B cell (primary cell): Measurements from ENCODE around the gene TRIO. TPM values are rescaled to one million over a fixed set of nuclear protein-coding genes. Genes with fewer than 3 reads are reported as not detected.

Source experiments
- ATAC-seq: fragments of 200-7000 bp; cut with Tn5 transposase; one replicate; pipeline ENCODE4 v1.10.0; 2021; ENCODE audit warnings: low read depth, mild to moderate bottlenecking, moderate number of reproducible peaks, moderate library complexity
- CTCF ChIA-PET: fragments of 350-600 bp; sonication (Branson Sonifier 250); formaldehyde crosslinking; loops from one replicate; lab custom pipeline; 2021; ENCODE audit warnings: antibody characterized with exemption, inconsistent platforms; lab: Charles Lee
- POLR2A ChIA-PET: fragments of 350-600 bp; sonication (Branson Sonifier 250); formaldehyde crosslinking; loops from one replicate; lab custom pipeline; 2021; ENCODE audit warnings: antibody characterized with exemption; lab: Charles Lee
- DNase-seq: peaks from one replicate; pipeline ENCODE4 v3.0.0; 2013
- H2AFZ ChIP-seq: 2 replicates; pipeline ENCODE4 v1.6.1; 2012; ENCODE audit warnings: mild to moderate bottlenecking, low read depth, low read length; ENCODE audit not compliant: insufficient read depth, poor library complexity, severe bottlenecking
- H3K27ac ChIP-seq, 2 donors: 1 replicate in 1 of 2; 2 replicates in 1 of 2; pipeline ENCODE4 v1.5.1; 2012 to 2013; ENCODE audit warnings: low read length in 2 of 2, mild to moderate bottlenecking in 2 of 2, moderate library complexity in 1 of 2
- H3K27me3 ChIP-seq, 4 experiments: fragments of 200-600 bp in 1 of 4; sonication (generic) in 1 of 4; replicated peaks in 1 of 4; 1 replicate in 2 of 4; 2 replicates in 2 of 4; pipeline versions ENCODE4 v1.6.1 to v1.7.0; 2013 to 2016; ENCODE audit warnings: low read length in 3 of 4, mild to moderate bottlenecking in 2 of 4, mixed read lengths in 1 of 4, moderate library complexity in 1 of 4; ENCODE audit not compliant: insufficient read depth in 4 of 4, control insufficient read depth in 3 of 4; ENCODE audit errors: control extremely low read depth in 1 of 4
- H3K36me3 ChIP-seq, 2 experiments: replicated peaks in 1 of 2; 1 replicate in 1 of 2; 2 replicates in 1 of 2; pipeline versions ENCODE4 v1.6.1 to v1.7.1; 2013; ENCODE audit warnings: low read length in 1 of 2; ENCODE audit not compliant: insufficient read depth in 2 of 2, control insufficient read depth in 1 of 2; ENCODE audit errors: control extremely low read depth in 1 of 2, extremely low read depth in 1 of 2
- H3K4me1 ChIP-seq, 2 donors: fragments of 200-600 bp in 1 of 2; sonication (generic) in 1 of 2; 1 replicate in 1 of 2; 2 replicates in 1 of 2; pipeline versions ENCODE4 v1.5.1 to v1.6.1; 2013 to 2017; ENCODE audit warnings: low read length in 2 of 2; ENCODE audit not compliant: control insufficient read depth in 2 of 2, insufficient read depth in 2 of 2
- H3K4me2 ChIP-seq: replicated peaks from 2 replicates; pipeline ENCODE3; 2012; ENCODE audit warnings: mild to moderate bottlenecking, low read depth, low read length; ENCODE audit not compliant: poor library complexity, severe bottlenecking
- H3K4me3 ChIP-seq, 5 experiments: fragments of 200-600 bp in 1 of 5; sonication (generic) in 1 of 5; 1 replicate in 3 of 5; 2 replicates in 2 of 5; pipeline versions ENCODE4 v1.5.1 to v1.7.0; 2011 to 2016; ENCODE audit warnings: low read length in 4 of 5, mild to moderate bottlenecking in 4 of 5, low read depth in 2 of 5, control low read depth in 1 of 5, moderate library complexity in 1 of 5; ENCODE audit not compliant: insufficient read depth in 1 of 5; ENCODE audit errors: control extremely low read depth in 1 of 5, extremely low read depth in 1 of 5
- H3K79me2 ChIP-seq: fragments of 200-600 bp; sonication (generic); one replicate; pipeline ENCODE4 v1.6.0; 2016; ENCODE audit warnings: low read length; ENCODE audit not compliant: control insufficient read depth, insufficient read depth
- H3K9ac ChIP-seq: fragments of 200-600 bp; sonication (generic); 2 replicates; pipeline ENCODE4 v1.6.1; 2017; ENCODE audit warnings: mild to moderate bottlenecking, low read length, moderate library complexity
- H3K9me3 ChIP-seq, 3 donors: one replicate each; pipeline versions ENCODE4 v1.6.1 to v1.7.1; 2013; ENCODE audit warnings: low read length in 2 of 3; ENCODE audit not compliant: control insufficient read depth in 2 of 3, insufficient read depth in 1 of 3; ENCODE audit errors: control extremely low read depth in 1 of 3
- H4K20me1 ChIP-seq: 2 replicates; pipeline ENCODE4 v1.6.0; 2012; ENCODE audit warnings: mild to moderate bottlenecking, low read length; ENCODE audit not compliant: insufficient read depth, control insufficient read depth, poor library complexity, severe bottlenecking
- H3K27ac Mint-ChIP-seq: one replicate; pipeline ENCODE4 v1.8.0; 2021; ENCODE audit warnings: mixed read lengths
- H3K27me3 Mint-ChIP-seq: one replicate; pipeline ENCODE4 v1.8.0; 2021; ENCODE audit warnings: mixed read lengths
- H3K4me1 Mint-ChIP-seq: one replicate; pipeline ENCODE4 v1.8.0; 2021; ENCODE audit warnings: mixed read lengths
- H3K4me3 Mint-ChIP-seq: one replicate; pipeline ENCODE4 v1.8.0; 2021; ENCODE audit warnings: mixed read lengths
- H3K9me3 Mint-ChIP-seq: one replicate; pipeline ENCODE4 v1.8.0; 2022; ENCODE audit warnings: mixed read lengths; ENCODE audit not compliant: insufficient read depth
- CTCF ChIP-seq: fragments of 200-600 bp; IDR thresholded peaks from one replicate; pipeline ENCODE4 v1.8.0; 2022; ENCODE audit warnings: antibody characterized with exemption, mild to moderate bottlenecking
- EZH2 ChIP-seq: IDR thresholded peaks from 2 replicates; pipeline ENCODE4 v1.6.1; 2012; ENCODE audit warnings: borderline replicate concordance, low read depth, mild to moderate bottlenecking, moderate library complexity, low read length; ENCODE audit not compliant: insufficient read depth, poor library complexity, severe bottlenecking
- WGBS: methylation state at CpG from one replicate; pipeline ENCODE4 v1.1.5; 2013; ENCODE audit warnings: missing lambda C conversion rate; ENCODE audit not compliant: insufficient coverage; 5-methylcytosine and 5-hydroxymethylcytosine counted together
- intact Hi-C: fragments of 100-400 bp; cut with micrococcal nuclease; formaldehyde crosslinking; loops from one replicate; pipeline ENCODE4 v1.10.0; 2022
- polyA plus RNA-seq: library from polyadenylated mRNA; depleted of rRNA; stranded (reverse); fragments of >200 nt; gene quantifications from 2 replicates; pipeline ENCODE4 v1.2.3, GENCODE V29; 2012
- total RNA-seq, 2 donors: library from RNA; stranded (reverse); fragments of 120-200 nt in 1 of 2; gene quantifications; 1 replicate in 1 of 2; 2 replicates in 1 of 2; pipeline versions ENCODE4 v1.2.3 to v1.2.4, GENCODE V29; 2013 to 2022

TRIO gene
- total and polyA plus RNA-seq, 2 donors (not counting 1 experiment from before 2014, with no cell fraction given): 90.5 to 479 TPM

- Mint-ChIP-seq H3K4me3 (peak overlapping the region; percentile 17), H3K27ac (peak overlapping the region; percentile 8), H3K9me3 (no peaks in the 10 kb centered on the region), H3K4me1 (peaks cover 80% of the 10 kb centered on the region), H3K27me3 (no peaks in the 10 kb centered on the region)
- 100% methylated on average over 1 of the region's 4 CpGs for WGBS
- H3K9me3 ChIP-seq: no peaks in the 10 kb centered on the region
- H2AFZ ChIP-seq: no peak overlapping the region
- no peak overlapping the region for H3K4me3 ChIP-seq
- H3K27me3 ChIP-seq: no peaks in the 10 kb centered on the region
- ATAC-seq (no peak), DNase-seq (no peak)
- no peak for TF ChIP-seq CTCF
- TF ChIP-seq EZH2: no peak
- ChIA-PET CTCF (interaction anchor here (0.6 to 1.6 kb wide), 3 partner anchors 15 to 81 kb away, joined by 3 to 4 read pairs (median 3); no protein-coding TSS in a partner anchor), POLR2A (no interaction called here)
- intact Hi-C loops: loop anchor here (5.0 kb wide), 1 partner anchor 42 kb away; no protein-coding TSS in a partner anchor
- no peak overlapping the region for H3K27ac ChIP-seq
- no peaks in the 10 kb centered on the region for H3K36me3 ChIP-seq
- no peak overlapping the region for H3K4me2 ChIP-seq
- H3K4me1 ChIP-seq: peaks cover 21 to 34% of the 10 kb centered on the region in 2 donors
- H3K9ac ChIP-seq: no peak overlapping the region
- peaks cover 93% of the 10 kb centered on the region for H3K79me2 ChIP-seq
- H4K20me1 ChIP-seq: peaks cover 39% of the 10 kb centered on the region
These were observed 46.5 kb downstream of the TRIO start for GRCh38 chr5:14189680-14190079.

- Mint-ChIP-seq H3K4me1 (peaks cover 76% of the 10 kb centered on the region), H3K4me3 (peak overlapping the region; percentile 17), H3K27me3 (no peaks in the 10 kb centered on the region), H3K27ac (peak overlapping the region; percentile 23), H3K9me3 (no peaks in the 10 kb centered on the region)
- no peak for TF ChIP-seq CTCF
- TF ChIP-seq EZH2: no peak
- H2AFZ ChIP-seq: no peak overlapping the region
- ChIA-PET CTCF (interaction anchor here (1.6 kb wide), 1 partner anchor 16 kb away, joined by 4 read pairs; no protein-coding TSS in a partner anchor), POLR2A (no interaction called here)
- peaks cover 32% of the 10 kb centered on the region for H4K20me1 ChIP-seq
- no peak overlapping the region for H3K4me2 ChIP-seq
- H3K4me1 ChIP-seq: peaks cover 21 to 29% of the 10 kb centered on the region in 2 donors
- H3K79me2 ChIP-seq: peaks cover 93% of the 10 kb centered on the region
- no peak overlapping the region for H3K9ac ChIP-seq
- no peak overlapping the region for H3K27ac ChIP-seq
- no peaks in the 10 kb centered on the region for H3K36me3 ChIP-seq
- 89% methylated on average over 3 of the region's 13 CpGs for WGBS
- no peaks in the 10 kb centered on the region for H3K9me3 ChIP-seq
- H3K27me3 ChIP-seq: no peaks in the 10 kb centered on the region
- no peak for ATAC-seq
- H3K4me3 ChIP-seq: no peak overlapping the region
- DNase-seq: no peak
- intact Hi-C loops: no loop called here
These were observed 47.3 kb downstream of the TRIO start for GRCh38 chr5:14190194-14191164.
